ENCODE results near the gene SIGLEC8.
"Not testable (repeated sequence)": the region's sequence is repeated elsewhere in the genome, so short reads cannot be mapped to it uniquely, and the experiment has no call there.

The SIGLEC8 gene

DNA sequence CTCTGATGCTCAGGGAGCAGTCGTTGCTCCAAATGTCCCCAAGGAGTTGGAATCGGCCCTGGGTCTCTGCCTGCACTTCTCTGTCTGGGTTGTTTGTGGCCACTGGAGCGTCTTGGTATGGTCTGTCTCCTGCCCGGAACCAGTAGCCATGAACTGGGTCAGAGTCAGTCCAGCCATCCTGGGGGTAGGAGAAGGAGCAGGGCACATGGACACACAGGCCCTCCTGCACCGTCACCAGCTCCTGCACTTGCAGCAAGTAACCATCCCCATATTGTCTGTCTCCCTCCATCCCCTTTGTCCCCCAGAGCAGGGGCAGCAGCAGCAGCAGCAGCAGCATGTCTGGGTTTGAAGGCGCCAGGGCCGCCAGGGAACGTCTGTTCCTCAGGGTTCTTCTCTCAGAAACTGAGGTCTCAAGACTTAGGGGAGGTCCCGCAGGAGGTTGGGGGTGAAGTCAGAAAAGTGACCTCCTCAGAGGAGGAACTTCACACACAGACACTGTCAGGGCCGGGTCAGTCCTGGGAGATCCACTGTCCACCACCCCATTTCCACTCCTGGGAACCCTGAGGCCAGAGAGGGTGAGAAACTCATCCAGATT, at the start of gene SIGLEC8:
SIGLEC8 (minus strand) TSS at position 404 of the 595 bp plus-strand sequence; CDS start at position 337, 67 bp downstream.
- no peak for DNase-seq

DNA sequence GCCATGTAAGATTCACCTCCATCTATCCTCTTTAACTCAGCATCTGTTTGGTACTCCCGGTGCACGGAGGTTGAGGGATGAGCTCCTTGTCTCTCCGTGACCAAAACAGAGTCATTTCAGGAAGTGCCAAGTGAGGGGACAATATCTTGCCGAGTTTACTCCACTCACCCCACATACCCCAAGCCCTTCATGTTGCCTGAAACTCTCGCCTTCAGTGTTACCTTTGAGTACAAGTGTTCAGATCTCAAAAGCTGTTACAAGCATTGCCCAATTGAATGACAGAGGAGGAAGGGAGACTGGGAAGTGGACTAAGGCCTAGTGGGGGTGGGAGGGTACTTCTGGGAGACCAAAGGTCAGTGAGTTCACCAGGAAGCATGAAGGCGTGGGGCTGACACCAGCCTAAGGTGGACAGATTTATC, 49.4 kb upstream of the SIGLEC8 start:
- no peak for DNase-seq

DNA sequence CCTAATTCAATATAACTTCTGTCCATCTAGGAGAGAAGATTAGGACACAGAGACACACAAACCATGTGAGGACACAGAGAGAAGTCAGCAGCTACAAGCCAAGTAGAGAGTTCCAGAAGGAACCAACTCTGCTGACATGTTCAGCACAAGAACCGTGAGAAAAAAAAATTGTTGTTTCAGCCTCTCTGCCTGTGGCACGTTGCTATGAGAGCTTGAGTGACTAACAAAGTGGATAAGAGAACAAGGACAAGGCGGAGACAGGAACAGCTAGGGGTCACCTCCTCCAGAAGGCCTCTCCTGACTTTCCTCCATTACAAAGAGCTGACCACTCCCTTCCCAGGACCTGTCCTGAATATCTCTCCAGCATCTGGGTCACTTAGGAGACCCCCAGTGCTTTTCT, 48.9 kb upstream of the SIGLEC8 start:
- DNase-seq, result no peak

DNA sequence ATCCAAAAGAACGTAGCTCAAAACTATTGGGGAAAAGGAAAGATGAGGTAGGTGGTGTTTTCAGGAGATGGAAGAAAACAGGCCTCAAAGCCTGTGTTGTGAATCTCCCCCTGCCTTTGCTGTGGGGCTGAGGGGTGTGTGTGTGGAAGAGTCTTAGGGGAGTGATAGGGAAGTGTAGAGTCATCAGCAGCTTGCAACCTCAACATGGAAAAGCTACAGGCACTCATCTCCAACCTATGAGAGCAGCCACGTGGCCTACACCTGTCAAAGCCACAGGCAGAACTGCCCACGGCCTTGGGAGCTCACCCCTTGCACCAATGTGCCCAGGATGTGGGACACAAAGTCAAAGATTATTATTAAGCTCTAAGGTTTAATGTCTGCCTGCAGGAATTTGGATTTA, 47.6 kb upstream of the SIGLEC8 start:
- DNase-seq, result no peak

DNA sequence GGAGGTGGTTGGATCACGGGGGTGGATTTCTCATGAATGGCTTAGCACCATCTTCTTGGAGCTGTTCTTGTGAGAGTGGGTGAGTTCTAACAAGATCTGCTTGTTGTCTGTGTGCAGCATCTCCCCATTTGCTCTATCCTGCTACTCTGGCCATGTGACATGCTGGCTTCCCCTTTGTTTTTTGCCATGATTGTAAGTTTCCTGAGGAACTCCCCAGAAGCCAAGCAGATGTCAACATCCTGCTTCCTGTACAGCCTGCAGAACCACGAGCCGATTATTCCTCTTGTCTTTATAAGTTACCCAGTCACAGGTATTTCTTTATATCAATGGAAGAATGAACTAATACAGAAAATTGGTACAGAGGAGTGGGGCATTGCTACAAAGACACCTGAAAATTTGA, 45.6 kb upstream of the SIGLEC8 start:
- no peak for DNase-seq

DNA sequence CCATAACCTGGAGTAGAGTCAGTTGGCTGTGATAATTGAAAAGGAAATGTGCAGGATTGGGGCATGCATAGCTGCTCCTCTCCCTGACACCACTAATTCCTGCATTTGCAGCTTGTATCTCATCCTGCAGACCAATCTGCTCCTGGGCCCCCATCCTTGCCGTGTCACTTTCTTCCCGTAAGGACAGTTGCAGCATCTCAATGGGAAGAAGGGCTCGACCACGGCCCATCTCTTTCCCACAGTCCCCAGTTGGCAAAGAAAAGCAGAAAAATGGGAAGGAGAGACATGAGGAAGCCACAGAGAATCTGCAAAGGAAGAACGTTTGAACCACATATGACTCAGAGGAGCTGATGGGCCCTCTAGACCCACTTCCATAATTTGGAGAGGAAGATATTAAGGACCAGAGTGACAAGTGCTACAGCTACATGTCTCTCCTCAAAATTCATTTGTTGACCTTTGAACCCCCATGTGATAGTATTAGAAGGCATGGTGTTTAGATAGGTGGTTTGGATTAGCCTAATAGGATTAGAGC, 45.1 kb upstream of the SIGLEC8 start:
- no peak for DNase-seq

DNA sequence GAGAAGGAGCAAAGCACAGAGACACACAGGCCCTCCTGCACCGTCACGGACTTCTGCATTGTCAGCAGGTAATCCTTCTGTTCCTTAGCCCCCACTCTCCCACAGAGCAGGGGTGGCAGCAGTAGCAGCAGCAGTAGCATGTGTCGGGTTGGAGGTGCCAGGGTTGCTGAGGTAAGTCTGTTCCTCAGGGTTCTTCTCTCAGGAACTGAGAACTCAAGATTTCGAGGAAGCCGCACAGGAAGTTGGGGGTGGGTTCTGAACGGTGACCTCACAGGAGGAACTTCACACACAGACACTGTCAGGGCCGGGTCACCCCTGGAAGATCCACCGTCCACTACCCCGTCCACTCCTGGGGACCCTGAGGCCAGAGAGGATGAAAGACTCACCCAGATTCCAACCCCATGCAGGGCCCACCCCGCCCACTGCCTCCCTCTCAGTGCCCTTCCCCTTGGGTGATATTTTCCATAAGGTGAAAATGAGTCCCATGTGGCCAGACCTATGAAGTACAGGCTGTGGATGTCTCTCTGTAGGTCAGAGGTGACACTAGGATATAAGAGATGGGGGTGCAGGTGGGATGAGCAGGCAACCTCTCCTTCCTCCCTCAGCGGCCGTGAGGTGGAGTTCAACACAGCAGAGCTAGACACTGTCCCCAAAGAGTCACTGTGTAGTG, 43.5 kb upstream of the SIGLEC8 start, which contains the start of gene SIGLEC12:
SIGLEC12 (minus strand) TSS at position 207 of the 670 bp plus-strand sequence; CDS start at position 140, 67 bp downstream.
- no peak for DNase-seq

DNA sequence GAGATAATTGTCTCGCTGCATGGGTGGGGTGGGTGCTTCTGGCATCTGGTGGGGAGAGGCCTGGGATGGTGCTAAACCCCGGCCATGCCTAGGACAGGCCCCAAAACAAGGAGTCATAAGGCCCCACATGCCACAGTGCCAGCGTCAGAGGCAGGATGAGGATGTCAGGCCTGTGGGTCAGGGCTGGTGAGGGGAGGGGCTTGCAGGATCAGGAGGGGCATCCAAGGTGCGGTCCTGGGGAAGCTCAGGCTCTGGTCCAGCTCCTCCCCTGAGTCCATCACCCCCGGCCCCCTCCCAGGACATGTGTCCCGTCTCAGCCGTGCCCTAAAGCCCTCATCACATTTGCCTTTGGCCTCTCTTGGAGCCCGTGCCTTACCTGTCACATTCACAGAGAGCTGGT, 42.7 kb upstream of the SIGLEC8 start:
- not testable (repeated sequence) for DNase-seq

DNA sequence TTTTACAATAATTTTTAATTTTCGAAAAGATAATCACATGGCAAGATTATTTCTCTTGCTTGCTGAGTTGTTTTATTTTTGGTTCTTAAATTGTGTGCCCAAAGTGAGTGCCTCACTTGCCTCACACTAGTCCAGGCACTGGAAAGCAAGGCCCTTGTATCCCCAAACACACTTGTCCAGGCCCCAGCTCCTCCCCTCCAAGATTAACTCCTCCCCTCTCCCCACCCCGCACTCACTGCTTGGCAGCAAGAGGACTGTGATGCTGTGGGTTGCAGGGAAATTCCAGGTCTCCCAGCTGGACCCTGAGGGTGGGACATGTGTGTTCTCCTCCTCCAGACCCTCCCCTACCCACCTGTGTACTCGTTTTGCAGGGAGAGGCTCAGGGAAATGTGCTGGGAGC, 39.4 kb upstream of the SIGLEC8 start:
- DNase-seq, result no peak

DNA sequence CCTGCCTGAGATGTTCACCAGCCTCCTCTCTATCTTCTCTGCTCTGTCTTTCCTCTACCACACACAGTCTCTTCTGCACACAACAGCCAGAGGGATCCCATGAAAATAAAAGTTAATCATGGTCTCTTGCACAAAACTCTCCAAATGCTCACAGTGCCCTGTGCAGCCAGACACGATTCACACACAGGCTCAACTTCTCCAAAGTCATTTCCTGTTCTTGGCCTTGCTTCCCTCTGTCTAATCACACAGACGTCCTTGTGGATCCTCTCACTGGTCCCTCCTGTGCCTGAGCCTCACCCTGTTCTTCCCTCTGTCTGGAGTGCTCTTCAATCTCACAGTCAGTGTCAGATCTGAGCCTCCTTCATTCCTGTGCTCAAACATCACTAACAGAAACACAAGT, 35.5 kb upstream of the SIGLEC8 start:
- no peak for DNase-seq

DNA sequence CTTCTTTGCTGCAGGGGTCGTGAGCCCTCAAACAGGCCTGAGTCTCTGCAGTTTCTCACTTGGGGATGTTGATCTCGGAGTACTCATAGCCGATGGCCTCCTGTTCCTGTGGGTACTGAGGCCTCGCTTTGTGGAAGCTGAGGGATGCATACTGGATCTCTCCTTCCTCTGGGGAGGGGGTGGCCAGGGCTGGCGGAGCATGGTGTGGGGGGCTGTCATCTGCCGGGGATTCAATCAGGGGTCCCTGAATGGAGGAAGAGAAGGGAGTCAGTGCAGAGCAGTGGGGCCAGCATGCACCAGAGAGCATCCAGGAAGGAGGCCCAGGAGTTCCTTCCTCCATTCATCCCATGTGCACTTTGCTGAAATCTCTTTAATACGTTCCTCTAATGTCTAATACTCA, 33.3 kb upstream of the SIGLEC8 start:
- no peak for DNase-seq

DNA sequence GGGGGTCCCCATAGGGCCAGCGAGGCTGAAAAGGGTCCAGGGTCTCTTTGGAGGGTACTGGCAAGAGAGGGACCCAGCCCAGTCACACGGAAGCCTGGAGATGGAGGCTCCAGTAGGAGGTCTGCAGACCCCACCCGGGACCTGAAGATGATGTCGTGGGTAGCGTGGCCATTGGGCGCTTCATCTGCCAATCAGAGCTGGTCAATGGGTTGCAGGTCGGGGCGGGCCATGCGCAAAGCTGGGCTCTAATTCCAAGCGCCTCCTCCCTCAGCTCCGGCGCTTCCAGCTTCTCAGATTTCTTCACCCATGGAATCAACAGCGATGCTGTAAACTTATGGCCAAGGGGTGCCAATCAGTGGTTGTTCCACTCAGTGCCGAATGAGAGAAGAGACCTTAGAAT, 32.4 kb upstream of the SIGLEC8 start:
- no peak for DNase-seq

DNA sequence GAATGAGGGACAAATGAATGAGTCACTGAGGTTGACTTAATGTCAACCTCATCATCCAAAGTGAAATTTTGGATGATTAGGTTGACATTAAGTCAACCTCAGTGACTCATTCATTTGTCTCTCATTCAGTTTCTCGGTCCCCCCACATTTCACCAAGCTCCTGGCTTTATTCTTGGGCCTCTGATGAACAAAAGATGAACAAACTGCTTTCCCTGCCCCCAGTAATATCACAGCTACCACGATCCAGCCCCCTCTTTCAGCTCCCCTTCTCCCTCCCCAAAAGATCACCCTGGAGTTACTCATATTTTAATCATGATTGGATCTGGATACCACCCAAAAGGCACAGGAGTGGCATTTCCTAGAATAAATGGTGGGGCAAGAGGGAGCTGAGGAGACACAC, 30.9 kb upstream of the SIGLEC8 start:
- no peak for DNase-seq

DNA sequence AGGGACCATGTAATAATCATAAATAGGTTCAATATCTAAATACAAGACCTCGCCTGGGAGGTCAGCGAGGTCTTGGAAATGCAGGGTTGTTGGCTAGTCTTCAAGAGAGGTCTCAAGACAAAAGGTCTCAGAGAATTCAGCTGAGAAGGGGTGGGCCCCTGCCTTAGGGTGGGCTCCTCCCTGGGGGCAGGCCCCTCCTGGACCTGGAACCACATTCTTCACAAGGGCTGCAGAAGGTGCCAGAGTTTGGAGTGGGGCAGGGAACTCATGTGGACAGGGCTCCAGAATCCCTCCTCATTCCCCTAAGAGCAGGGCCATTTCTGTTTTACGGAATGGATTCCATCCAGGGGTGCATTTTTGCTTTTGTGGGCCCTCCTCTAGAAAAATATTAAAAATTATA, 30.2 kb upstream of the SIGLEC8 start:
- no peak for DNase-seq

DNA sequence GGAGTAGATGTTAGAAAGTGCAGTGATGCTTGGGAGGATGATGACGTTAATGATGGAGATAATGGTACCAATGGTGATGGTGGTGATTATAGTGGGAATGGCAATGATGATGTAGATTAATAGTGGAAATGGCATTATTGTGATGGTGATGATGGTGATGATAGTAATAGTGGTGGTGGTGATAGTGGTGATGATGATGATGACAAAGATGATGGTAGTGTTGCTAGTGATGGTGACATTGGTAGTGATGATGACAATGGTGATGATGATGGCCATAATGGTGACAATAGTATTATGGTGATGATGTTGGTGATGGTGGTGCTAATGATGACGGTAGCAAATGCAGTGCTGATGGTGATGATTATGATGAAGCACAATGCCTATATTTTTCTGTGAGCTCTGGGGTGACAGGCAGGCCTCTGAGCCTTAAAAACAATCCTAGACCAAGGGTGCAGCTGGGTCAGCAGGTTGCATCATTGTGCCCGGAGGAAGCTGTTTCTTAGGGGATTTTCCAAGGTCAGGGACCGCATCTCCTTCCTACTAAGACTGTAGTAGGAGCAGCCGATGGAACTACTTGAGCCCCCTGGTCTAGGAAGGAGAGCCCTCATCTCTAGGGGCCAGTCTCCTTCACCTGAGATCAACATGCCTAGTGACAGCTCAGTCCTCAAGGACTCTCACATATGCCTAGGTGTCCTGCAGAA, 27.9 kb upstream of the SIGLEC8 start:
- no peak for DNase-seq

DNA sequence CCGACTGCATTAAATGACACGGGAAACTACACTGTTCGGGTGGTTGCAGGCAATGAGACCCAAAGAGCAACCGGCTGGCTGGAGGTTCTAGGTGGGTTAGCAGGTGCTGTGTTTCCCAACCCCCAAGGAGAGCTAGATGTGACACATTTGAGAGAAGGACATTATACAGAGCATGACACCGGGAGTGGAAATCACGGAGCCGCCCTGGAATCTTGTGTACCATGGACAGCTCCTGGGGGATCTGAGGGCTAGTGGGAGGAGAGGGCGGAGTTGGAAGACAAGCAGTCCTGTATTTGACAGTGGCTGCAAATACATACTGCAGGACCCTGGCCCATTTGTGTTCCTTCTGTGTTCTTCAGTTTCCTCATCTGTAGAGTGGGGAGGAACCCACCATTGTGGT, 22.3 kb upstream of the SIGLEC8 start:
- no peak for DNase-seq

DNA sequence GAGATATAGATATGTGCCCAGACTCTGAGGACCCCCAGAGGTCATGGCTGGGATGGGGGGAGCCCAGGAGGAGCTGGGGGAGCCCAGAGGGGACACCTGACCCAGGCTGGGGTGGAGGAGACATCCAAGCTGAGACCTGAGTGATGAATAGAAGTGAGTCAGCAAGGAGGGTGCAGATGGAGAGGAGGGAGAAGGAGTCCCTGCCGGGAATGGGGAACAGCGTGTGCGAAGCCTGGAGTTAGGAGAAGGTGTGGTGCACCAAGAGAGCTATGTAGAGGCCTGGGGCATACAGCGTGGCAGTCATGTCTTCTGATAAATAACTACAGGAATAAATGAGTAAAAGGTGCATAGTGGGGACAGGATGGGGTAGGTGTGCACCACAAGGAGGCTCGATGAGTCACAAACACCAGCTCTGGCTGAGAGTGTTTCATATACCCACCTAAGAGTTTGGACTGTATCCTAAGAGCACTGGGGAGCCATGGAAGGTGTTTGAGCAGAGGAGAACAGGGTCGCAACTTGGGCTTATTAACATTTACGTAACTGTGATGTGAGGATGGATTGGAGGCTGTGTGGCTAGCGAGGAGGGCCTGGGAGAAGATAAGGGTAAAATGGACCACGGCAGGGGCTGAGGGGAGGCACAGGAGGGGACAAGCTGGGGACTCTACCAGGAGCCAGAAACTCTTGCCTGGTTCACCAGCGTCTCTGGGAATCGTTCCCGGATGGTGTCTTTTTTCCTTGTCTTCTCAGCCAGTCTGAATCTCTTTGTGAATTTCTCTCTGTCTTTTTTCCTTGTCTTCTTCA, 21.5 kb upstream of the SIGLEC8 start:
- DNase-seq, result no peak

DNA sequence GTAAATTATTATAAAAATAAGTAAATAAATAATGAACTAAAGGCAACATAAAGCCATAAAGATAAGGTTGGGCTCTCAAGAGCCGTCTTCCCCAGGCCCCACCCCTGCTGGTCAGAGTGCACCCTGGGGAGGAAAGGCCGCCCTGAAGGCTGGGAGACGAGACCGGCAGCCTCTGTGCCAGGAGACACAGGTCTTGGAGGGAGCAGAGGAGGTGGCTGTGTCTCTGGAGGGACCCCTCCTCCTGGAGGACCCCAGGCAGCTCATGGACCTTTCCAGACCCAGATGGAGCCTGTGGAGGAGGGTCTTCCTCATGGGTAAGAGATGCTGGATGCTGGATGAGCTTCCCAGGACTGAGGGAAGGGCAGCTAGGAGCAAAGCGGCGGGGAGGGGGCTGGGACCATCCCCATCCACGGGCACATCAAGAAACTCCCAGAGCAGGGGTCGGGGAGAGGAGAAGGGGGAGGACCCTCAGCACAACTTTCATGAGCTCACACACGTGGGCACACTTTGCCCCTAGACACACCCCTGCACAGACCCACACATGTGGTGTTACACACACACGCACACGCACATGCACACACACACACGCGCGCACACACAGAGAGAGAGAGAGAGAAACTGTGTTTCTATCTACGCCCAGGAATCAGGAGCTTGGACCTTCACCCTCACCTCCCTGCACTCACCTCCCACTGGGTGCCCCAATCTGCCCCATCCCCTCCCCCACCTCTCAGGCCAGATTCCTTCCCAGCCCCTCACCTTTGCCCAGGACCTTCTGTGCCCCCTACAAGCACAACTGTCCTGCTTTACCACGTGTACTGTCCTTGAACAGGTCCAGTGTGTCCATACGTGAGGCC, 20.4 kb upstream of the SIGLEC8 start, which contains the start of gene CEACAM18:
CEACAM18 (plus strand) TSS at position 159 of the 854 bp plus-strand sequence.
- DNase-seq, result no peak

DNA sequence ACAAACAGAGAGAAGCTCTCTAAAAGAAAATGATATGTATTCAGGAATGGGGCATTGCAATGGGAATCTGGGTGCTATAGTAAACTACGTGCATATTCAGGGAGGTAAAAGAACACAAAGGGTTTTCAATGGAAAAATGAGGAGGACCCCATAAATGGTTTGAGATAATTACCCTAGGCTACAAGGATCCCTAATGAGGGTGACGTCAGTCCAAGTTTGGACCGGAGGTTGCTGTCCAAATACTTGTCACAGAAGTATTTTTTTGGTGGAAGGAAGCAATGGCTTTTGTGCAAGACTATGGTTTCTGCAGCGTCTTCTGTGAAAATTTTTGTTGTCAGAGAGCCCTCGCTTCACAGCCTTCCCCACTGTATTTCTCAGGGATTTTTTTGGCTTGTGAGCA, 19.1 kb upstream of the SIGLEC8 start:
- no peak for DNase-seq

DNA sequence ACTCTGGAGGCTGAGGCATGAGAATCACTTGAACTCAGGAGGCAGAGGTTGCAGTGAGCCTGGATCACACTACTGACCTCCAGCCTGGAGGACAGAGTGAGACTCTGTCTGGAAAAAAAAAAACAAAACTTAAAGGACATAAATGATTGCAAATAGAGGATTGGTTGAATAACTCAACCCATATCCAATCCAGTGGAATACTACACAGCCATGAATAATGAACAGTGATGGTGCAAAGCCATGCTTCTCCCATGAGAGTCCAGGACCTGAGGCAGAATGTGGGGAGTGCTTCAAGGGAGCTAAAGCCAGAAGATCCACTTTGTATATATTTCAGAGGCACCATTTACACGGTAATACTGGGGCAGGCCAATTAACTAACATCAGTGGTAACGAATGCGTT, 17.9 kb upstream of the SIGLEC8 start:
- DNase-seq, result no peak

DNA sequence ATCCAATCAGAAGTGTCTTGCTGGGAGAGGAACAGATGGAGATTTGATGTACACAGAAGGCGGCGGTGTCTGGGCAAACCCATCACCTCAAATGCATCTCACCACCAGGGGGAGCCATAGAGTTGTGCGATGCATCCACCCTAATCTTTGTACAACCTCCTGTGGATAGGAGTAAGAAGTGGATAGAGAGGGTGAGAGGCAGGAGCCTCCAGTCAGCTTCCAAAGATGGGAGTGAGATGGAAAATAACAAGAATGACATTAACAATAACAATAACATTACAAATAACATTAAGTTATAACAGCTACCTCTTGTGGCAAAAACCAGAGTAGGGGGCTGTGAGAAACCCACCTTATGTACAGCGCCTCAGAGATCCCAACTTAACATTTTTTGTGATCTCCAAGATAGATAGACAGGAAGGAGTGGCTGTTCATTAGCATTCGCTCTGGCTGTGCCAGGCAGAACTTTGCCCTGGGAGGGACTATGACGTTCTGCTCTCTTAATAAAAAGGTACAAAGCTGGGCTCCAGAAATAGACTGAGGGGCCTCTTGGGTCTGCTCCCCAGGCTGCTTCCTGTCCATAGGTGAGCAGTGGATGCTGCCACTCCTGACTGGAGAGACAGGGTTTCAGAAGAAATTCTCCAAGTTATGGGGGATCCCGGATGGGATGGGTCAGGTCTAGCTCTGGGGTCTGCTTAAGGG, 14.9 kb upstream of the SIGLEC8 start:
- DNase-seq, result peak in 1 of 2 experiments; percentile 22
